Liver (tissue), 10 donors: ENCODE data around the gene IFNW1. TPM values are rescaled to one million over a fixed set of nuclear protein-coding genes. Genes with fewer than 3 reads are reported as not detected.

Experiments used
- DNase-seq: peaks from one replicate; pipeline ENCODE4 v3.0.0-alpha.2; 2017; ENCODE audit warnings: low spot score
- H3K27ac ChIP-seq, 2 donors: one replicate each; pipeline ENCODE4 v1.7.0; 2013; ENCODE audit warnings: inconsistent platforms in 2 of 2, low read length in 2 of 2, control low read depth in 1 of 2, low read depth in 1 of 2, mild to moderate bottlenecking in 1 of 2
- H3K27me3 ChIP-seq, 4 donors: one replicate each; pipeline versions ENCODE4 v1.6.1 to v1.7.0; 2013; ENCODE audit warnings: low read length in 3 of 4, inconsistent platforms in 1 of 4, mild to moderate bottlenecking in 1 of 4, moderate library complexity in 1 of 4; ENCODE audit not compliant: control insufficient read depth in 4 of 4, insufficient read depth in 4 of 4
- H3K36me3 ChIP-seq, 4 donors: one replicate each; pipeline versions ENCODE4 v1.6.1 to v1.7.0; 2013; ENCODE audit warnings: low read length in 3 of 4, mild to moderate bottlenecking in 3 of 4, low read depth in 1 of 4, moderate library complexity in 1 of 4; ENCODE audit not compliant: control insufficient read depth in 4 of 4, insufficient read depth in 3 of 4
- H3K4me1 ChIP-seq, 4 donors: one replicate each; pipeline versions ENCODE4 v1.6.1 to v1.7.0; 2013; ENCODE audit warnings: low read length in 3 of 4, mild to moderate bottlenecking in 3 of 4, moderate library complexity in 1 of 4; ENCODE audit not compliant: control insufficient read depth in 4 of 4, insufficient read depth in 4 of 4
- H3K4me3 ChIP-seq, 3 donors: one replicate each; pipeline versions ENCODE4 v1.6.1 to v1.7.0; 2013; ENCODE audit warnings: low read length in 3 of 3, control low read depth in 1 of 3, low read depth in 1 of 3, mild to moderate bottlenecking in 1 of 3
- H3K9ac ChIP-seq, 2 donors: one replicate each; pipeline ENCODE4 v1.7.0; 2013; ENCODE audit warnings: low read length in 2 of 2, mild to moderate bottlenecking in 2 of 2, moderate library complexity in 2 of 2, control low read depth in 1 of 2, low read depth in 1 of 2
- H3K9me3 ChIP-seq, 4 donors: one replicate each; pipeline versions ENCODE4 v1.6.1 to v1.7.0; 2013; ENCODE audit warnings: low read length in 3 of 4; ENCODE audit not compliant: control insufficient read depth in 4 of 4
- ATF3 ChIP-seq: IDR thresholded peaks from 2 replicates; pipeline ENCODE4 v1.6.1; 2016; ENCODE audit warnings: antibody characterized with exemption
- EGR1 ChIP-seq, 2 donors: IDR thresholded peaks; 2 replicates each; pipeline ENCODE4 v1.6.1; 2016 to 2018; ENCODE audit warnings: antibody characterized with exemption in 2 of 2, low read depth in 2 of 2
- FOXA1 ChIP-seq: IDR thresholded peaks from 2 replicates; pipeline ENCODE4 v1.6.1; 2016; ENCODE audit warnings: antibody characterized with exemption
- FOXA2 ChIP-seq: IDR thresholded peaks from 2 replicates; pipeline ENCODE4 v1.6.1; 2016; ENCODE audit warnings: antibody characterized with exemption
- GABPA ChIP-seq, 2 donors: IDR thresholded peaks in 1 of 2; conservative IDR thresholded peaks in 1 of 2; 2 replicates each; pipeline ENCODE4 v1.6.1; 2016; ENCODE audit warnings: antibody characterized with exemption in 2 of 2, mild to moderate bottlenecking in 1 of 2, moderate library complexity in 1 of 2
- NR2F2 ChIP-seq: IDR thresholded peaks from 2 replicates; pipeline ENCODE4 v1.6.1; 2016; ENCODE audit warnings: antibody characterized with exemption
- RAD21 ChIP-seq, 2 donors: IDR thresholded peaks; 2 replicates each; pipeline ENCODE4 v1.6.1; 2016; ENCODE audit warnings: antibody characterized with exemption in 2 of 2, mild to moderate bottlenecking in 2 of 2
- REST ChIP-seq: IDR thresholded peaks from 2 replicates; pipeline ENCODE4 v1.6.1; 2016; ENCODE audit warnings: antibody characterized with exemption, mild to moderate bottlenecking
- RXRA ChIP-seq, 2 donors: IDR thresholded peaks; 2 replicates each; pipeline ENCODE4 v1.6.1; 2017 to 2018; ENCODE audit warnings: antibody characterized with exemption in 2 of 2, mild to moderate bottlenecking in 1 of 2
- SP1 ChIP-seq: IDR thresholded peaks from 2 replicates; pipeline ENCODE4 v1.6.1; 2018; ENCODE audit warnings: antibody characterized with exemption, mild to moderate bottlenecking
- TAF1 ChIP-seq: conservative IDR thresholded peaks from 2 replicates; pipeline ENCODE4 v1.6.1; 2016; ENCODE audit warnings: antibody characterized with exemption, mild to moderate bottlenecking
- YY1 ChIP-seq: IDR thresholded peaks from 2 replicates; pipeline ENCODE4 v1.6.1; 2016; ENCODE audit warnings: antibody characterized with exemption, mild to moderate bottlenecking
- whole genome bisulfite sequencing: extraction: QIAGEN DNeasy Blood & Tissue Kit; methylation state at CpG from one replicate; pipeline ENCODE4 v1.1.7; 2013; 5-methylcytosine and 5-hydroxymethylcytosine counted together
- polyA plus RNA-seq, 2 donors: library from polyadenylated mRNA; stranded (reverse) in 1 of 2; unstranded in 1 of 2; fragments of 200-250 nt in 1 of 2; fragments of >200 nt in 1 of 2; fragmentation: Nextera tagmentation in 1 of 2; extraction: Ambion mirVana in 1 of 2; gene quantifications; one replicate each; pipeline versions ENCODE4 v1.2.1 to v1.2.3, GENCODE V29; 2013 to 2015
- small RNA-seq: library from RNA; depleted of rRNA; stranded (forward); fragments of <200 nt; gene quantifications from one replicate; pipeline ENCODE3, GENCODE V24; 2014
- total RNA-seq, 2 donors: library from RNA; depleted of rRNA; stranded (reverse); fragments of >200 nt; gene quantifications; one replicate each; pipeline ENCODE4 v1.2.3, GENCODE V29; 2014
- TF ChIP-seq, protein P1 (sequence below): fragments of 150-350 bp; IDR thresholded peaks from 2 replicates; pipeline ENCODE4 v1.5.1; 2017; ENCODE audit warnings: improper control_type of control experiment, low read depth, low read length; ENCODE audit not compliant: missing input control
- TF ChIP-seq, protein P2 (sequence below): IDR thresholded peaks from 2 replicates; pipeline ENCODE4 v1.6.1; 2016; ENCODE audit warnings: antibody characterized with exemption
- donor health status: healthy.
- donor health status: healthy.
- donor health status: healthy.
- donor health status: healthy.
- donor health status: healthy.

IFNW1 gene
- total and polyA plus RNA-seq, 4 donors = not detected

DNA sequence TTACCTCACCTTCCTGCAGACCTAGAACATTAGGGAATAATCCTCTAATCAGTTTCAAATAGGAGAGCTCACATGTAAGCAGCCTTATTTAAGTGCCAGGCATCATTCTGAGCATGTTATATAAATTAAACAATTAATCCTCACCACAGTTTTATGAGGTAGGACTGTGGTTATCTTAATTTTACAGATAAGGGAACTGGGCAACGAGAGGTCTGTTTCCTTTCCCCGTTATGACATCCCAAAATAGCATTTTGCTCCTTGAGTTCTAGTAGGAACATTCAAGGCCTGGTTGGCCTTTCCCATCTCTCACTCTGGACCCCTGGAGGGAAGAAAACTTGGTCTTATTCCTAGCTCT is 44.8 kb downstream of the IFNW1 start (continued):
- TF ChIP-seq EGR1 (IDR thresholded peaks at IDR 0.05; ENCODE audit: low read depth in 2 of 2) = no peak

DNA sequence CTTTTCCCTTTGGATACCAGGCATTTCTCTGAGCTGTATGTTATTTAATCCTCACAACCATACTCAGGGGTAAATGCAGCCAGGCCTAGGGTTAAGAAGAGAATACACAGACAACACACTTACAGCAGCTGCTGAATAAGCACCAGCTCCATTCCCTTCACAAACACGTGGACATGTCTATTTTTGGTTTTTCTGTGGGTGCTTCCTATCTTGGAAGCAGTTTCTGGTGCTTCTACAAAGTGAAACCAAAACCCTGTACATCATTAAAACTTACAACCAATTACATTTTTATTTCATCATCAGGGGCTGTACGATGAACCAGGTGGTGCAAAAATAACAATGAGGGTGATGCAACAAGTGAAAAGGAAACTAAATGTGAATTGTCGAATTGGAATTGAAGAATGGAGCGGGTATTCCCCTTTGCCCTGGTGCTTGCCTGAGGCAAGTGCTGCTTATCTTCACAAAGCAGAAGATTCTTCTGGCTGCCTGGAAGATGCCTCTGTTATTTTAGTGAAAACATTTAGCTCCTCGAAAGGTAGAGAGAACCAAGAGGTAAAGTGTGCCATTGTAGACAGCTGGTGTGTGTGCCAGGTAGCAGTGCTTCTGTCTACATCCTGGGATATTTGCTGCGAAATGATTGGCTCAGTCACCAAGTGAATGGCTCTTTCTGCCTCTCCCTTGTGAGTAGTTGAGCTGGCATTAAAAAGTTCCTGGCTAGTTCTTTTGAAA is 45.3 kb downstream of the IFNW1 start:
- no peak overlapping the region for H3K4me3 ChIP-seq
- no peak overlapping the region for H3K27ac ChIP-seq
- TF ChIP-seq SP1 = no peak
- TF ChIP-seq ATF3 = no peak
- TF ChIP-seq FOXA2 = no peak
- TF ChIP-seq NR2F2 = no peak
- TF ChIP-seq RXRA (IDR thresholded peaks at IDR 0.05) = no peak
- TF ChIP-seq, protein P1, sequence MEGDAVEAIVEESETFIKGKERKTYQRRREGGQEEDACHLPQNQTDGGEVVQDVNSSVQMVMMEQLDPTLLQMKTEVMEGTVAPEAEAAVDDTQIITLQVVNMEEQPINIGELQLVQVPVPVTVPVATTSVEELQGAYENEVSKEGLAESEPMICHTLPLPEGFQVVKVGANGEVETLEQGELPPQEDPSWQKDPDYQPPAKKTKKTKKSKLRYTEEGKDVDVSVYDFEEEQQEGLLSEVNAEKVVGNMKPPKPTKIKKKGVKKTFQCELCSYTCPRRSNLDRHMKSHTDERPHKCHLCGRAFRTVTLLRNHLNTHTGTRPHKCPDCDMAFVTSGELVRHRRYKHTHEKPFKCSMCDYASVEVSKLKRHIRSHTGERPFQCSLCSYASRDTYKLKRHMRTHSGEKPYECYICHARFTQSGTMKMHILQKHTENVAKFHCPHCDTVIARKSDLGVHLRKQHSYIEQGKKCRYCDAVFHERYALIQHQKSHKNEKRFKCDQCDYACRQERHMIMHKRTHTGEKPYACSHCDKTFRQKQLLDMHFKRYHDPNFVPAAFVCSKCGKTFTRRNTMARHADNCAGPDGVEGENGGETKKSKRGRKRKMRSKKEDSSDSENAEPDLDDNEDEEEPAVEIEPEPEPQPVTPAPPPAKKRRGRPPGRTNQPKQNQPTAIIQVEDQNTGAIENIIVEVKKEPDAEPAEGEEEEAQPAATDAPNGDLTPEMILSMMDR = no peak
- WGBS = 51% methylated on average over 6 of the region's 6 CpGs
- H3K9ac ChIP-seq = no peak overlapping the region
- DNase-seq = no peak
- no peaks in the 10 kb centered on the region for H3K36me3 ChIP-seq
- no peaks in the 10 kb centered on the region for H3K9me3 ChIP-seq
- H3K4me1 ChIP-seq = peaks cover 0 to 2% (median 0%) of the 10 kb centered on the region in 4 donors
- no peaks in the 10 kb centered on the region for H3K27me3 ChIP-seq

DNA sequence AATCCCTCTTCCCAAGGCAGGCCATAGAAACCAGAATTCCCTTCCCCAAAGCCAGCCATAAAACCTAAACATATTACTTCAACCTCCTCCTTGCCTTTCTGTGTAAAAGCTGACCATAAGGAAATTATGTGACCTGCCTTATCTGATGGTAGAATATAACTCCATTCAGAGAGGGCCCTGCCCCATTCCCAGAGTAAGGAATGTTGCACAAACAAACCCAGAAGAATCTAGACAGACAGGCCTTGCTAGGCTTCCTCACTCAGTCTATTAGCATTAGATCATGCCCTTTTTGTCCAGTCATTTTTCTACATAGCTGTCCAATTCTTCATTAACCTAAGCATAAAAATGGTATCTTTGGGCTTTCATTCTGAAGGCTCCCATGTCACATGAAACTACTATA is 46.1 kb downstream of the IFNW1 start:
- no peak for DNase-seq
- H3K9me3 ChIP-seq = no peaks in the 10 kb centered on the region
- H3K27me3 ChIP-seq = no peaks in the 10 kb centered on the region
- H3K36me3 ChIP-seq = no peaks in the 10 kb centered on the region
- no peak overlapping the region for H3K4me3 ChIP-seq
- TF ChIP-seq RXRA (IDR thresholded peaks at IDR 0.05) (no peak), NR2F2 (no peak), FOXA2 (no peak), TAF1 (no peak), EGR1 (IDR thresholded peaks at IDR 0.05; ENCODE audit: low read depth in 2 of 2) (no peak), YY1 (no peak), GABPA (IDR thresholded peaks at IDR 0.05 in 1 of 2, conservative IDR thresholded peaks at IDR 0.05 in 1 of 2) (no peak), FOXA1 (no peak), REST (no peak), RAD21 (IDR thresholded peaks at IDR 0.05) (no peak)
- TF ChIP-seq, protein P2, sequence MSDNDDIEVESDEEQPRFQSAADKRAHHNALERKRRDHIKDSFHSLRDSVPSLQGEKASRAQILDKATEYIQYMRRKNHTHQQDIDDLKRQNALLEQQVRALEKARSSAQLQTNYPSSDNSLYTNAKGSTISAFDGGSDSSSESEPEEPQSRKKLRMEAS = no peak
- H3K27ac ChIP-seq = no peak overlapping the region
- no peak overlapping the region for H3K9ac ChIP-seq
- peaks cover 0 to 2% (median 0%) of the 10 kb centered on the region in 4 donors for H3K4me1 ChIP-seq

Small RNA genes lying within 50 kb of the gene (small RNA-seq; reads per million reads assigned to genes)
- gene IFNWP4 = not detected
- gene RF00019 = not detected

Other genes with a start within 250 kb of the IFNW1 start
- gene HACD4, start 110.2 kb downstream of the IFNW1 start, total RNA-seq = 1 to 10 TPM in 1 of 2 donors, under 1 TPM in 1; 0.67 to 2.2 TPM
- under 1 TPM; 0.25 to 0.31 TPM for gene HACD4, start 110.2 kb downstream of the IFNW1 start, polyA plus RNA-seq
- not detected for gene IFNB1, start 63.9 kb downstream of the IFNW1 start, total RNA-seq
- gene IFNB1, start 63.9 kb downstream of the IFNW1 start, polyA plus RNA-seq = not detected
- gene IFNA21, start 24.8 kb upstream of the IFNW1 start, total RNA-seq = not detected
- gene IFNA21, start 24.8 kb upstream of the IFNW1 start, polyA plus RNA-seq = not detected
- not detected for gene IFNA4, start 45.8 kb upstream of the IFNW1 start, total RNA-seq
- not detected for gene IFNA4, start 45.8 kb upstream of the IFNW1 start, polyA plus RNA-seq
- gene IFNA7, start 60.4 kb upstream of the IFNW1 start, total RNA-seq = not detected
- not detected for gene IFNA7, start 60.4 kb upstream of the IFNW1 start, polyA plus RNA-seq
- not detected for gene IFNA10, start 65.3 kb upstream of the IFNW1 start, total RNA-seq
- gene IFNA10, start 65.3 kb upstream of the IFNW1 start, polyA plus RNA-seq = not detected
- not detected for gene IFNA16, start 75.5 kb upstream of the IFNW1 start, total RNA-seq
- gene IFNA16, start 75.5 kb upstream of the IFNW1 start, polyA plus RNA-seq = not detected
- not detected for gene IFNA17, start 86.4 kb upstream of the IFNW1 start, total RNA-seq
- gene IFNA17, start 86.4 kb upstream of the IFNW1 start, polyA plus RNA-seq = not detected
- gene IFNA14, start 98.2 kb upstream of the IFNW1 start, total RNA-seq = not detected
- gene IFNA14, start 98.2 kb upstream of the IFNW1 start, polyA plus RNA-seq = not detected
- under 1 TPM in 1 of 2 donors, not detected in 1; 0.25 TPM for gene IFNA5, start 163.5 kb upstream of the IFNW1 start, total RNA-seq
- not detected for gene IFNA5, start 163.5 kb upstream of the IFNW1 start, polyA plus RNA-seq
- gene KLHL9, start 193.6 kb upstream of the IFNW1 start, total RNA-seq = 10 to 100 TPM; 14.0 to 14.5 TPM
- gene KLHL9, start 193.6 kb upstream of the IFNW1 start, polyA plus RNA-seq = 1 to 10 TPM; 5.6 to 5.7 TPM
- not detected for gene IFNA6, start 209.1 kb upstream of the IFNW1 start, total RNA-seq
- not detected for gene IFNA6, start 209.1 kb upstream of the IFNW1 start, polyA plus RNA-seq
- gene IFNA13, start 226.2 kb upstream of the IFNW1 start, total RNA-seq = not detected
- not detected for gene IFNA13, start 226.2 kb upstream of the IFNW1 start, polyA plus RNA-seq
- not detected for gene IFNA2, start 243.6 kb upstream of the IFNW1 start, total RNA-seq
- not detected for gene IFNA2, start 243.6 kb upstream of the IFNW1 start, polyA plus RNA-seq